HepG2 (cell line): ENCODE measurements around the gene COL9A2. TPM values are rescaled to one million over a fixed set of nuclear protein-coding genes. Genes with fewer than 3 reads are reported as not detected.
A peak's percentile ranks its signal among the peaks of the same experiment; 100 is the strongest.

Source experiments
- BORCS8-MEF2B ChIP-seq: sonication (generic); formaldehyde crosslinking; IDR thresholded peaks from 2 replicates; pipeline ENCODE4 v1.8.0; 2022; ENCODE audit warnings: mild to moderate bottlenecking, missing genetic modification reagents
- ELF1 ChIP-seq: sonication (generic); formaldehyde crosslinking; IDR thresholded peaks from 2 replicates; pipeline ENCODE4 v1.4.0; 2020; ENCODE audit warnings: missing genetic modification reagents
- EP300 ChIP-seq, 3 experiments: sonication (generic) in 1 of 3; formaldehyde crosslinking in 1 of 3; IDR thresholded peaks; 2 replicates each; pipeline versions ENCODE4 v1.5.1 to v1.6.1; 2011 to 2020; ENCODE audit warnings: low read depth in 2 of 3, low read length in 2 of 3, borderline replicate concordance in 1 of 3, improper control_type of control experiment in 1 of 3, mild to moderate bottlenecking in 1 of 3, missing genetic modification reagents in 1 of 3, moderate library complexity in 1 of 3
- HDAC1 ChIP-seq: sonication (generic); formaldehyde crosslinking; IDR thresholded peaks from 2 replicates; pipeline ENCODE4 v1.5.1; 2020; ENCODE audit warnings: mild to moderate bottlenecking, missing genetic modification reagents
- HMGXB4 ChIP-seq, 2 experiments: sonication (generic) in 1 of 2; formaldehyde crosslinking in 1 of 2; IDR thresholded peaks; 2 replicates each; pipeline versions ENCODE4 v1.4.0 to v1.6.1; 2018 to 2020; ENCODE audit warnings: missing genetic modification reagents in 2 of 2, borderline replicate concordance in 1 of 2, low read depth in 1 of 2, mild to moderate bottlenecking in 1 of 2, missing biosample characterization in 1 of 2
- HOXA7 ChIP-seq: sonication (generic); formaldehyde crosslinking; IDR thresholded peaks from 2 replicates; pipeline ENCODE4 v1.8.1; 2022; ENCODE audit warnings: mild to moderate bottlenecking, missing genetic modification reagents, moderate library complexity
- KAT8 ChIP-seq: IDR thresholded peaks from 2 replicates; pipeline ENCODE4 v1.6.1; 2016; ENCODE audit warnings: missing genetic modification reagents, missing compliant biosample characterization
- KLF12 ChIP-seq: sonication (generic); formaldehyde crosslinking; IDR thresholded peaks from 2 replicates; pipeline ENCODE4 v1.4.0; 2020; ENCODE audit warnings: missing genetic modification reagents, borderline replicate concordance
- MZF1 ChIP-seq: sonication (generic); formaldehyde crosslinking; IDR thresholded peaks from 2 replicates; pipeline ENCODE4 v1.8.1; 2023; ENCODE audit warnings: mild to moderate bottlenecking, missing genetic modification reagents, borderline replicate concordance
- PAX8 ChIP-seq: sonication (generic); formaldehyde crosslinking; IDR thresholded peaks from 2 replicates; pipeline ENCODE4 v1.8.0; 2022; ENCODE audit warnings: mild to moderate bottlenecking, missing genetic modification reagents, borderline replicate concordance
- PHF8 ChIP-seq: sonication (generic); formaldehyde crosslinking; IDR thresholded peaks from 2 replicates; pipeline ENCODE4 v1.5.0; 2020; ENCODE audit warnings: missing genetic modification reagents
- SALL1 ChIP-seq: sonication (generic); formaldehyde crosslinking; IDR thresholded peaks from 2 replicates; pipeline ENCODE4 v1.8.0; 2022; ENCODE audit warnings: mild to moderate bottlenecking, missing genetic modification reagents
- SP1 ChIP-seq, 2 experiments: fragments of 450-650 bp in 1 of 2; sonication (generic) in 1 of 2; formaldehyde crosslinking in 1 of 2; IDR thresholded peaks; 2 replicates each; pipeline versions ENCODE4 v1.4.0 to v1.6.1; 2016 to 2020; ENCODE audit warnings: missing genetic modification reagents in 1 of 2
- STAG1 ChIP-seq: sonication (generic); formaldehyde crosslinking; IDR thresholded peaks from 2 replicates; pipeline ENCODE4 v1.4.0; 2020; ENCODE audit warnings: missing genetic modification reagents
- TFE3 ChIP-seq: IDR thresholded peaks from 2 replicates; pipeline ENCODE4 v1.6.1; 2016
- U2AF2 ChIP-seq: fragments of 200-400 bp; formaldehyde crosslinking; IDR thresholded peaks from 2 replicates; pipeline ENCODE4 v1.6.1; 2017; ENCODE audit warnings: low read depth, mild to moderate bottlenecking, low read length
- ZNF121 ChIP-seq: sonication (generic); formaldehyde crosslinking; IDR thresholded peaks from 2 replicates; pipeline ENCODE4 v1.5.0; 2020; ENCODE audit warnings: mild to moderate bottlenecking, missing genetic modification reagents
- ZNF333 ChIP-seq: sonication (generic); formaldehyde crosslinking; IDR thresholded peaks from 2 replicates; pipeline ENCODE4 v1.4.0; 2020; ENCODE audit warnings: mild to moderate bottlenecking, missing genetic modification reagents, borderline replicate concordance
- ZNF644 ChIP-seq: IDR thresholded peaks from 2 replicates; pipeline ENCODE4 v1.6.1; 2016; ENCODE audit warnings: low read depth
- ZNF670 ChIP-seq: sonication (generic); formaldehyde crosslinking; IDR thresholded peaks from 2 replicates; pipeline ENCODE4 v1.8.0; 2022; ENCODE audit warnings: mild to moderate bottlenecking, missing genetic modification reagents, borderline replicate concordance
- polyA plus RNA-seq, 8 experiments: library from polyadenylated mRNA; depleted of rRNA in 3 of 8; stranded (reverse) in 7 of 8; unstranded in 1 of 8; fragments of >200 nt; fragmentation: Illumina TruSeq in 4 of 8; extraction: Trizol in 4 of 8; gene quantifications; 2 replicates each; pipeline versions ENCODE4 v1.2.1 to v1.2.3, GENCODE V29; 2011 to 2016; ENCODE audit warnings: low read depth in 4 of 8, missing spikeins in 1 of 8, mixed read lengths in 1 of 8; ENCODE audit not compliant: insufficient read depth in 1 of 8
- total RNA-seq, 5 experiments: library from RNA; depleted of rRNA; stranded (reverse); fragments of >200 nt; fragmentation: Illumina TruSeq; extraction: Trizol; gene quantifications; 2 replicates each; pipeline ENCODE4 v1.2.3, GENCODE V29; 2016; ENCODE audit warnings: low read depth in 1 of 5
- TF ChIP-seq, protein P1 (sequence below): sonication (generic); formaldehyde crosslinking; IDR thresholded peaks from 2 replicates; pipeline ENCODE4 v1.4.0; 2020; ENCODE audit warnings: missing genetic modification reagents
- TF ChIP-seq, protein P2 (sequence below): IDR thresholded peaks from 2 replicates; pipeline ENCODE4 v1.6.1; 2016; ENCODE audit warnings: low read depth

Gene COL9A2
- total and polyA plus RNA-seq, 2 of the 13 experiments (the other 11 are each of a cell fraction or from before 2014, with no cell fraction given), result 20.2 to 26.9 TPM

GRCh38 chr1:40315239-40315794 lies 1.8 kb downstream of the COL9A2 start (continued):
- TF ChIP-seq, protein P1, sequence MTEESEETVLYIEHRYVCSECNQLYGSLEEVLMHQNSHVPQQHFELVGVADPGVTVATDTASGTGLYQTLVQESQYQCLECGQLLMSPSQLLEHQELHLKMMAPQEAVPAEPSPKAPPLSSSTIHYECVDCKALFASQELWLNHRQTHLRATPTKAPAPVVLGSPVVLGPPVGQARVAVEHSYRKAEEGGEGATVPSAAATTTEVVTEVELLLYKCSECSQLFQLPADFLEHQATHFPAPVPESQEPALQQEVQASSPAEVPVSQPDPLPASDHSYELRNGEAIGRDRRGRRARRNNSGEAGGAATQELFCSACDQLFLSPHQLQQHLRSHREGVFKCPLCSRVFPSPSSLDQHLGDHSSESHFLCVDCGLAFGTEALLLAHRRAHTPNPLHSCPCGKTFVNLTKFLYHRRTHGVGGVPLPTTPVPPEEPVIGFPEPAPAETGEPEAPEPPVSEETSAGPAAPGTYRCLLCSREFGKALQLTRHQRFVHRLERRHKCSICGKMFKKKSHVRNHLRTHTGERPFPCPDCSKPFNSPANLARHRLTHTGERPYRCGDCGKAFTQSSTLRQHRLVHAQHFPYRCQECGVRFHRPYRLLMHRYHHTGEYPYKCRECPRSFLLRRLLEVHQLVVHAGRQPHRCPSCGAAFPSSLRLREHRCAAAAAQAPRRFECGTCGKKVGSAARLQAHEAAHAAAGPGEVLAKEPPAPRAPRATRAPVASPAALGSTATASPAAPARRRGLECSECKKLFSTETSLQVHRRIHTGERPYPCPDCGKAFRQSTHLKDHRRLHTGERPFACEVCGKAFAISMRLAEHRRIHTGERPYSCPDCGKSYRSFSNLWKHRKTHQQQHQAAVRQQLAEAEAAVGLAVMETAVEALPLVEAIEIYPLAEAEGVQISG (CRISPR knock-in tag), result peak; percentile 61
- TF ChIP-seq EP300 (IDR thresholded peaks at IDR 0.05; ENCODE audit: low read depth in 2 of 2, low read length in 2 of 2) (peak in 1 of 2 experiments; percentile 19; a peak in 1 of 4 replicates), EP300 (CRISPR knock-in tag; IDR thresholded peaks at IDR 0.05; ENCODE audit: borderline replicate concordance) (no peak), STAG1 (CRISPR knock-in tag) (peak; percentile 71), HOXA7 (CRISPR knock-in tag) (no peak), KAT8 (CRISPR knock-in tag) (peak; percentile 68), BORCS8-MEF2B (CRISPR knock-in tag) (no peak), ZNF644 (CRISPR knock-in tag) (0 out of 2 replicates have a peak, but pooled peaks have one; percentile 20), ELF1 (CRISPR knock-in tag) (peak; percentile 11; the same call in 1 of the 2 replicates), ZNF121 (CRISPR knock-in tag) (peak; percentile 58), HDAC1 (CRISPR knock-in tag) (peak; percentile 56), PAX8 (CRISPR knock-in tag) (no peak), PHF8 (CRISPR knock-in tag) (peak; percentile 69), TFE3 (CRISPR knock-in tag) (no peak), HMGXB4 (CRISPR knock-in tag; IDR thresholded peaks at IDR 0.05; ENCODE audit: borderline replicate concordance in 1 of 2, low read depth in 1 of 2) (peak; percentile 82 to 93; a peak in 2 of 4 replicates), SP1 (IDR thresholded peaks at IDR 0.05) (no peak), SP1 (CRISPR knock-in tag; IDR thresholded peaks at IDR 0.05) (peak; percentile 49), U2AF2 (no peak), MZF1 (no peak), KLF12 (peak; percentile 65; the same call in 1 of the 2 replicates), ZNF333 (CRISPR knock-in tag) (no peak), SALL1 (peak; percentile 84), ZNF670 (CRISPR knock-in tag) (peak; percentile 47; the same call in 1 of the 2 replicates)
- TF ChIP-seq, protein P2, sequence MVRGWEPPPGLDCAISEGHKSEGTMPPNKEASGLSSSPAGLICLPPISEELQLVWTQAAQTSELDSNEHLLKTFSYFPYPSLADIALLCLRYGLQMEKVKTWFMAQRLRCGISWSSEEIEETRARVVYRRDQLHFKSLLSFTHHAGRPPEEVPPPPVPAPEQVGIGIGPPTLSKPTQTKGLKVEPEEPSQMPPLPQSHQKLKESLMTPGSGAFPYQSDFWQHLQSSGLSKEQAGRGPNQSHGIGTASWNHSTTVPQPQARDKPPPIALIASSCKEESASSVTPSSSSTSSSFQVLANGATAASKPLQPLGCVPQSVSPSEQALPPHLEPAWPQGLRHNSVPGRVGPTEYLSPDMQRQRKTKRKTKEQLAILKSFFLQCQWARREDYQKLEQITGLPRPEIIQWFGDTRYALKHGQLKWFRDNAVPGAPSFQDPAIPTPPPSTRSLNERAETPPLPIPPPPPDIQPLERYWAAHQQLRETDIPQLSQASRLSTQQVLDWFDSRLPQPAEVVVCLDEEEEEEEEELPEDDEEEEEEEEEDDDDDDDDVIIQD (CRISPR knock-in tag), result 0 out of 2 replicates have a peak, but pooled peaks have one; percentile 14
